K562 (cell line): ENCODE results near the gene GON4L. TPM values are rescaled to one million over a fixed set of nuclear protein-coding genes. Genes with fewer than 3 reads are reported as not detected.

ENCODE experiments used
- ATAC-seq: fragments of 200-7000 bp; cut with Tn5 transposase; 3 replicates; pipeline ENCODE4 v1.9.1; 2020; ENCODE audit warnings: moderate library complexity
- BruUV-seq: library from RNA; stranded (reverse); fragments of 400-500 nt; replicated peaks from 2 replicates; lab custom pipeline; 2021; lab: Mats Ljungman, UMichigan
- CTCF ChIA-PET: fragments of 300-600 bp; formaldehyde crosslinking; extraction: SDS; loops from one replicate; lab custom pipeline; 2021; ENCODE audit warnings: low intra/inter-chr PET ratio; lab: Yijun Ruan, JAX
- POLR2A ChIA-PET: fragments of 300-600, 350-650 bp; sonication (Branson Sonifier 250); formaldehyde crosslinking; extraction: SDS; loops from one replicate; lab custom pipeline; 2021; ENCODE audit warnings: antibody characterized with exemption, inconsistent platforms; lab: Yijun Ruan, JAX
- DNase-seq, 4 experiments: peaks; one replicate each; pipeline versions ENCODE4 v3.0.0 to v3.0.0-alpha.2; 2011 to 2018; ENCODE audit warnings: low spot score in 3 of 4, mixed read lengths in 3 of 4; ENCODE audit errors: extremely low read depth in 1 of 4
- FAIRE-seq: peaks from 2 replicates; lab custom pipeline; 2011; peaks lifted over from hg19 to GRCh38; lab: Jason Lieb, UNC
- H2AFZ ChIP-seq: 2 replicates; pipeline ENCODE4 v1.6.0; 2011; ENCODE audit warnings: low read depth, low read length, control low read depth, inconsistent platforms
- H3K27ac ChIP-seq: fragments of 200-600 bp; 3 replicates; pipeline ENCODE4 v1.8.0; 2011; ENCODE audit warnings: low read depth, mild to moderate bottlenecking, control low read depth, inconsistent platforms, low read length, moderate library complexity, mixed read lengths; ENCODE audit errors: extremely low read depth
- H3K27me3 ChIP-seq, 2 experiments: fragments of 300-600 bp in 1 of 2; 2 replicates in 1 of 2; 3 replicates in 1 of 2; pipeline versions ENCODE4 v1.6.0 to v1.8.0; 2011; ENCODE audit warnings: inconsistent platforms in 2 of 2, low read length in 2 of 2, mild to moderate bottlenecking in 1 of 2, mixed read lengths in 1 of 2, moderate library complexity in 1 of 2; ENCODE audit not compliant: control insufficient read depth in 2 of 2, insufficient read depth in 2 of 2
- H3K36me3 ChIP-seq: fragments of 300-600 bp; 3 replicates; pipeline ENCODE4 v1.8.0; 2011; ENCODE audit warnings: mild to moderate bottlenecking, low read length, inconsistent platforms; ENCODE audit not compliant: control insufficient read depth, insufficient read depth
- H3K4me1 ChIP-seq, 2 experiments: fragments of 200-600 bp in 1 of 2; replicated peaks in 1 of 2; 2 replicates in 1 of 2; 3 replicates in 1 of 2; pipeline versions ENCODE4 v1.5.1 to v1.8.0; 2011; ENCODE audit warnings: inconsistent platforms in 2 of 2, low read length in 2 of 2, mild to moderate bottlenecking in 1 of 2, mixed read lengths in 1 of 2, moderate library complexity in 1 of 2; ENCODE audit not compliant: control insufficient read depth in 2 of 2, insufficient read depth in 2 of 2
- H3K4me2 ChIP-seq: 2 replicates; pipeline ENCODE4 v1.6.1; 2011; ENCODE audit warnings: low read length, control low read depth, inconsistent platforms, mixed read lengths; ENCODE audit not compliant: insufficient read depth
- H3K4me3 ChIP-seq: fragments of 200-600 bp; sonication (generic), shearing (Covaris generic); 2 replicates; pipeline ENCODE4 v1.5.1; 2016; ENCODE audit warnings: control low read depth, inconsistent platforms
- H3K79me2 ChIP-seq: fragments of 200-600 bp; 3 replicates; pipeline ENCODE4 v1.8.0; 2011; ENCODE audit warnings: low read length, inconsistent platforms; ENCODE audit not compliant: control insufficient read depth, insufficient read depth
- H3K9ac ChIP-seq, 2 experiments: 2 replicates each; pipeline versions ENCODE4 v1.6.0 to v1.6.1; 2011; ENCODE audit warnings: low read depth in 2 of 2, low read length in 2 of 2, control low read depth in 1 of 2, inconsistent platforms in 1 of 2, mild to moderate bottlenecking in 1 of 2, mixed read lengths in 1 of 2; ENCODE audit not compliant: insufficient read depth in 1 of 2
- H3K9me1 ChIP-seq: one replicate; pipeline ENCODE4 v1.6.0; 2011; ENCODE audit warnings: inconsistent platforms, mild to moderate bottlenecking, low read length, moderate library complexity; ENCODE audit not compliant: control insufficient read depth, insufficient read depth
- H3K9me3 ChIP-seq: replicated peaks from 2 replicates; pipeline ENCODE4 v1.5.1; 2011; ENCODE audit warnings: low read depth, low read length, inconsistent platforms; ENCODE audit not compliant: control insufficient read depth, insufficient read depth
- H4K20me1 ChIP-seq: replicated peaks from 2 replicates; pipeline ENCODE4 v1.6.1; 2011; ENCODE audit warnings: low read length, inconsistent platforms, mixed read lengths; ENCODE audit not compliant: control insufficient read depth, insufficient read depth
- CUX1 ChIP-seq: fragments of 200-800 bp; sonication (Bioruptor generic); IDR thresholded peaks from 2 replicates; pipeline ENCODE4 v1.6.1; 2016; ENCODE audit warnings: missing genetic modification characterization, missing compliant biosample characterization
- EGR1 ChIP-seq: fragments of 450-650 bp; conservative IDR thresholded peaks from 2 replicates; pipeline ENCODE4 v1.6.1; 2017; ENCODE audit warnings: mild to moderate bottlenecking
- WGBS: fragments of 100-300 bp; shearing (Covaris generic); methylation state at CpG from one replicate; pipeline ENCODE4 v1.1.6; 2016; ENCODE audit warnings: low coverage, mixed read lengths; ENCODE audit not compliant: insufficient coverage; ENCODE audit errors: missing lambda C conversion rate; 5-methylcytosine and 5-hydroxymethylcytosine counted together
- in situ Hi-C: fragments of 300-500 bp; cut with MboI; formaldehyde crosslinking; loops from 4 replicates; pipeline ENCODE4 v1.15.0; 2018; ENCODE audit warnings: inconsistent platforms, mixed read lengths
- intact Hi-C: fragments of 100-400 bp; cut with micrococcal nuclease; formaldehyde crosslinking; loops from 2 replicates; pipeline ENCODE4 v1.14.2; 2022
- polyA plus RNA-seq, 8 experiments: library from polyadenylated mRNA; depleted of rRNA in 4 of 8; stranded (reverse) in 5 of 8; unstranded in 3 of 8; fragments of >200 nt; fragmentation: Nextera tagmentation in 2 of 8; fragmentation: Illumina TruSeq in 1 of 8; extraction: Ambion mirVana in 2 of 8; extraction: Trizol in 1 of 8; gene quantifications; 2 replicates each; pipeline versions ENCODE4 v1.2.1 to v1.2.3, GENCODE V29; 2011 to 2014; ENCODE audit warnings: inconsistent platforms in 1 of 8, missing spikeins in 1 of 8
- total RNA-seq, 7 experiments: library from RNA; depleted of rRNA in 6 of 7; stranded (reverse); fragments of >200 nt in 6 of 7; fragmentation: Illumina TruSeq in 2 of 7; extraction: Trizol in 2 of 7; gene quantifications; 2 replicates each; pipeline versions ENCODE4 v1.2.1 to v1.2.3, GENCODE V29; 2011 to 2021; ENCODE audit warnings: low replicate concordance in 1 of 7

GON4L gene
- total and polyA plus RNA-seq, 9 of the 15 experiments (the other 6 are each of a cell fraction or from before 2014, with no cell fraction given): 20.2 to 47.4 (median 33.6) TPM

DNA sequence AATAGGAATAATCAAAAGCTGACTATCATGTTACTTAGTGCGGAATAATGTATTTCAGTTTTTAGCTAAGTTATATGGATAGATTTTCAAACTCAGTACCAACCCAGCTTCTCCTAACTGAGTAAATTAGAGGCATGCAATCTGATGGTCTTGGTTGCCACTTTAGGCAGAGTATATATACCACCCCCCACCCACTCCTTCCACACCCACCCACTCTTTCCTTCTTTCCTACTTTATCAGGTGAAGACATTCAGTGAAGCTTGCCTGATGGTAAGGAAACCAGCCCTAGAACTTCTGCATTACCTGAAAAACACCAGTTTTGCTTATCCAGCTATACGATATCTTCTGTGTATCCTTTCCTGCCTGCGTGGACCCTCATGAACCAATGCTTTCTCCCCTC, 131.9 kb downstream of the GON4L start:
- ATAC-seq: no peak
- Histone ChIP-seq H3K4me1 (no peaks in the 10 kb centered on the region), H3K27me3 (no peaks in the 10 kb centered on the region), H3K27ac (no peak overlapping the region), H3K9me3 (no peaks in the 10 kb centered on the region), H3K79me2 (peaks cover 2% of the 10 kb centered on the region; the same call in 1 of the 3 replicates), H4K20me1 (no peaks in the 10 kb centered on the region), H3K9ac (no peak overlapping the region), H3K4me3 (no peak overlapping the region), H3K36me3 (peaks cover 73% of the 10 kb centered on the region), H3K9me1 (no peaks in the 10 kb centered on the region), H3K4me2 (no peak overlapping the region), H2AFZ (no peak overlapping the region)
- ChIA-PET POLR2A (interaction anchor here (0.8 to 1.2 kb wide), 3 partner anchors 8 to 20 kb away, joined by 3 to 4 read pairs (median 3); no protein-coding TSS in a partner anchor), CTCF (no interaction called here)
- no peak for DNase-seq
- in situ Hi-C loops (no loop called here), intact Hi-C loops (loop anchor here (5.0 kb wide), 2 partner anchors 48 to 78 kb away; no protein-coding TSS in a partner anchor)
- TF ChIP-seq EGR1 (peak; percentile 67), CUX1 (CRISPR knock-in tag) (no peak)
- no peak for FAIRE-seq
- WGBS: 93% methylated on average over 3 of the region's 3 CpGs
- BruUV-seq: TSS peak; percentile 7
